HG03457 (cell line): Measurements from ENCODE around the gene CDC42BPG.
A peak's percentile ranks its signal among the peaks of the same experiment; 100 is the strongest.

Experiments
- ATAC-seq: cut with Tn5 transposase; IDR thresholded peaks from one replicate; pipeline ENCODE4 v1.9.1; 2021; ENCODE audit warnings: moderate number of reproducible peaks; ENCODE audit not compliant: unreplicated experiment

The CDC42BPG gene

GRCh38 chr11:64844330-64845128 is at the start of gene CDC42BPG:
Gene CDC42BPG (minus strand): TSS chr11:64844653. CDS start chr11:64844569, 84 bp downstream.
- no peak for ATAC-seq

GRCh38 chr11:64893194-64894069 is 49.0 kb upstream of the CDC42BPG start:
- no peak for ATAC-seq

- ATAC-seq = no peak
These were observed 48.4 kb upstream of the CDC42BPG start for GRCh38 chr11:64892838-64893193.

GRCh38 chr11:64892411-64892831 is 48.0 kb upstream of the CDC42BPG start:
- no peak for ATAC-seq

GRCh38 chr11:64891880-64892279 is 47.4 kb upstream of the CDC42BPG start:
- ATAC-seq = no peak

GRCh38 chr11:64891215-64891848 is 46.9 kb upstream of the CDC42BPG start:
- no peak for ATAC-seq

GRCh38 chr11:64890522-64890939 is 46.1 kb upstream of the CDC42BPG start:
- ATAC-seq = no peak

- no peak for ATAC-seq
These were observed 44.5 kb upstream of the CDC42BPG start for GRCh38 chr11:64888729-64889511.

- ATAC-seq = no peak
These were observed 43.9 kb upstream of the CDC42BPG start for GRCh38 chr11:64888406-64888728.

- ATAC-seq = no peak
These were observed 43.4 kb upstream of the CDC42BPG start for GRCh38 chr11:64887757-64888405.

GRCh38 chr11:64887234-64887756 is 42.8 kb upstream of the CDC42BPG start:
- ATAC-seq = no peak

GRCh38 chr11:64885367-64886286 is 41.2 kb upstream of the CDC42BPG start:
- no peak for ATAC-seq

- ATAC-seq = no peak
These were observed 39.6 kb upstream of the CDC42BPG start for GRCh38 chr11:64884019-64884418.

GRCh38 chr11:64883575-64883974 is 39.1 kb upstream of the CDC42BPG start:
- no peak for ATAC-seq

- no peak for ATAC-seq
These were observed 37.8 kb upstream of the CDC42BPG start for GRCh38 chr11:64882243-64882642.

GRCh38 chr11:64881476-64881875 is 37.0 kb upstream of the CDC42BPG start:
- ATAC-seq = no peak

GRCh38 chr11:64880240-64881001 is 36.0 kb upstream of the CDC42BPG start:
- ATAC-seq = no peak

GRCh38 chr11:64879244-64879900 is 34.9 kb upstream of the CDC42BPG start:
- ATAC-seq = peak; percentile 2
